Parathyroid adenoma (tissue), 2 donors: Measurements from ENCODE around the gene CPLX3.

ENCODE experiments used
- H2AFZ ChIP-seq: fragments of 300-600 bp; sonication (generic); one replicate; pipeline ENCODE4 v1.7.0; 2017; ENCODE audit warnings: antibody characterized with exemption, mild to moderate bottlenecking
- H3K27ac ChIP-seq: fragments of 300-600 bp; sonication (generic); one replicate; pipeline ENCODE4 v1.7.0; 2017
- H3K27me3 ChIP-seq: fragments of 300-600 bp; sonication (generic); one replicate; pipeline ENCODE4 v1.7.0; 2017; ENCODE audit warnings: low read length; ENCODE audit not compliant: control insufficient read depth, insufficient read depth
- H3K36me3 ChIP-seq: fragments of 300-600 bp; sonication (generic); one replicate; pipeline ENCODE4 v1.7.0; 2017; ENCODE audit warnings: low read length; ENCODE audit not compliant: control insufficient read depth, insufficient read depth
- H3K4me1 ChIP-seq: fragments of 300-600 bp; sonication (generic); one replicate; pipeline ENCODE4 v1.7.0; 2017; ENCODE audit warnings: control low read depth
- H3K4me2 ChIP-seq: fragments of 300-600 bp; sonication (generic); one replicate; pipeline ENCODE4 v1.7.0; 2017; ENCODE audit warnings: low read length
- H3K4me3 ChIP-seq: fragments of 300-600 bp; sonication (generic); one replicate; pipeline ENCODE4 v1.7.0; 2017; ENCODE audit warnings: low read depth, low read length
- H3K79me2 ChIP-seq: fragments of 300-600 bp; sonication (generic); one replicate; pipeline ENCODE4 v1.7.0; 2017; ENCODE audit warnings: control low read depth
- H3K9ac ChIP-seq: fragments of 300-600 bp; sonication (generic); one replicate; pipeline ENCODE4 v1.7.0; 2017; ENCODE audit warnings: mild to moderate bottlenecking
- H3K9me3 ChIP-seq: fragments of 300-600 bp; sonication (generic); one replicate; pipeline ENCODE4 v1.7.0; 2017; ENCODE audit warnings: low read length; ENCODE audit not compliant: control insufficient read depth
- TF ChIP-seq, protein P1 (sequence below): fragments of 300-600 bp; sonication (generic); IDR thresholded peaks from one replicate; pipeline ENCODE4 v1.7.0; 2017; ENCODE audit warnings: antibody characterized with exemption, mild to moderate bottlenecking
- donor health status: primary hyperparathyroidism.

CPLX3 gene

DNA sequence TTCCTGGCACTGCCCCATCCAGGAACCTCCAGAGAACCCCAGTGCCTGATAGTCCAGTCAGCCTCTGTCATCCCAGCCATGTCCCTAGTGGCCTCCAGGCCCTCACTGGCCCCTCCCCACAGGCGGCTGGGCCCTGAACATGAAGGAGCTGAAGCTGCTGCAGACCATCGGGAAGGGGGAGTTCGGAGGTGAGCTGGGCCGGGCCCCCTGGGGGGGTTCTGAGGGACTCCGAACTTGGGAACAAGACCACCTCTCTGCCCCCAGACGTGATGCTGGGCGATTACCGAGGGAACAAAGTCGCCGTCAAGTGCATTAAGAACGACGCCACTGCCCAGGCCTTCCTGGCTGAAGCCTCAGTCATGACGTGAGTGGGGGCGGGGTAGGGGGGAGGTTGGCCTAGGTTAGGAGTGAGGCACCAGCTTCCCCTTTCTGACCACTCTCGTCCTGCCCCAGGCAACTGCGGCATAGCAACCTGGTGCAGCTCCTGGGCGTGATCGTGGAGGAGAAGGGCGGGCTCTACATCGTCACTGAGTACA is 25.8 kb upstream of the CPLX3 start:
- Histone ChIP-seq H3K27ac (no peak overlapping the region), H3K4me3 (no peak overlapping the region), H3K9ac (no peak overlapping the region), H3K4me1 (no peaks in the 10 kb centered on the region), H3K4me2 (no peak overlapping the region), H3K27me3 (no peaks in the 10 kb centered on the region), H3K79me2 (no peaks in the 10 kb centered on the region), H3K36me3 (no peaks in the 10 kb centered on the region), H2AFZ (no peak overlapping the region), H3K9me3 (no peaks in the 10 kb centered on the region)
- TF ChIP-seq, protein P1, sequence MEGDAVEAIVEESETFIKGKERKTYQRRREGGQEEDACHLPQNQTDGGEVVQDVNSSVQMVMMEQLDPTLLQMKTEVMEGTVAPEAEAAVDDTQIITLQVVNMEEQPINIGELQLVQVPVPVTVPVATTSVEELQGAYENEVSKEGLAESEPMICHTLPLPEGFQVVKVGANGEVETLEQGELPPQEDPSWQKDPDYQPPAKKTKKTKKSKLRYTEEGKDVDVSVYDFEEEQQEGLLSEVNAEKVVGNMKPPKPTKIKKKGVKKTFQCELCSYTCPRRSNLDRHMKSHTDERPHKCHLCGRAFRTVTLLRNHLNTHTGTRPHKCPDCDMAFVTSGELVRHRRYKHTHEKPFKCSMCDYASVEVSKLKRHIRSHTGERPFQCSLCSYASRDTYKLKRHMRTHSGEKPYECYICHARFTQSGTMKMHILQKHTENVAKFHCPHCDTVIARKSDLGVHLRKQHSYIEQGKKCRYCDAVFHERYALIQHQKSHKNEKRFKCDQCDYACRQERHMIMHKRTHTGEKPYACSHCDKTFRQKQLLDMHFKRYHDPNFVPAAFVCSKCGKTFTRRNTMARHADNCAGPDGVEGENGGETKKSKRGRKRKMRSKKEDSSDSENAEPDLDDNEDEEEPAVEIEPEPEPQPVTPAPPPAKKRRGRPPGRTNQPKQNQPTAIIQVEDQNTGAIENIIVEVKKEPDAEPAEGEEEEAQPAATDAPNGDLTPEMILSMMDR, result no peak

DNA sequence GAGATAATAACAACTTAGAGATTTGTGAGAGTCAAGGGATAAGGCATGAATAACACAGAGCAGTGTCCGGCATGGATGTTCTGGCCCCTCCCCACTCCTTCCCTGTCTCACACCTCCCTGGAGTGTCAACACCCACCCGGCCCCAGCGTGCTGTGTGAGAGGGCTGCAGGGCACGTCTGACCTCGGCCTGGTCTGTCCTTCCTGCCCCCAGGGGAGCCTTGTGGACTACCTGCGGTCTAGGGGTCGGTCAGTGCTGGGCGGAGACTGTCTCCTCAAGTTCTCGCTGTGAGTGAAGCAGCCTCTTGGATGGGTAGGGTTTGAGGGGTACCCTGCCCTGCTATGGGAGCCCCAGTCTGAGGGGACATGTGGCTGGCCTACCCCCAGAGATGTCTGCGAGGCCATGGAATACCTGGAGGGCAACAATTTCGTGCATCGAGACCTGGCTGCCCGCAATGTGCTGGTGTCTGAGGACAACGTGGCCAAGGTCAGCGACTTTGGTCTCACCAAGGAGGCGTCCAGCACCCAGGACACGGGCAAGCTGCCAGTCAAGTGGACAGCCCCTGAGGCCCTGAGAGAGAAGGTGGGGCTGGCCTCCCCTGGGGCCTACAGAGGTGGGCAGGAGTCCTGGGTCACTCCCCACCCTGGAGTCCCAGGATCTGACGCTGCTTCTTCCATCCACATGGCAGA is 25.0 kb upstream of the CPLX3 start:
- no peak overlapping the region for H3K4me3 ChIP-seq
- H3K4me1 ChIP-seq, result no peaks in the 10 kb centered on the region
- H3K4me2 ChIP-seq, result no peak overlapping the region
- no peaks in the 10 kb centered on the region for H3K79me2 ChIP-seq
- H3K9ac ChIP-seq, result no peak overlapping the region
- no peaks in the 10 kb centered on the region for H3K27me3 ChIP-seq
- H3K36me3 ChIP-seq, result no peaks in the 10 kb centered on the region
- H3K9me3 ChIP-seq, result no peaks in the 10 kb centered on the region
- H3K27ac ChIP-seq, result no peak overlapping the region
- TF ChIP-seq, protein P1, result no peak
- no peak overlapping the region for H2AFZ ChIP-seq

DNA sequence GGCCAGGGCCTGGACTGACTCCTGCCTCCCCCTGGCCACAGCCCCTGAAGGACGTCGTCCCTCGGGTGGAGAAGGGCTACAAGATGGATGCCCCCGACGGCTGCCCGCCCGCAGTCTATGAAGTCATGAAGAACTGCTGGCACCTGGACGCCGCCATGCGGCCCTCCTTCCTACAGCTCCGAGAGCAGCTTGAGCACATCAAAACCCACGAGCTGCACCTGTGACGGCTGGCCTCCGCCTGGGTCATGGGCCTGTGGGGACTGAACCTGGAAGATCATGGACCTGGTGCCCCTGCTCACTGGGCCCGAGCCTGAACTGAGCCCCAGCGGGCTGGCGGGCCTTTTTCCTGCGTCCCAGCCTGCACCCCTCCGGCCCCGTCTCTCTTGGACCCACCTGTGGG is 24.1 kb upstream of the CPLX3 start:
- TF ChIP-seq, protein P1, result no peak
- no peak overlapping the region for H3K4me3 ChIP-seq
- no peaks in the 10 kb centered on the region for H3K27me3 ChIP-seq
- no peak overlapping the region for H2AFZ ChIP-seq
- no peaks in the 10 kb centered on the region for H3K36me3 ChIP-seq
- H3K4me1 ChIP-seq, result no peaks in the 10 kb centered on the region
- no peaks in the 10 kb centered on the region for H3K9me3 ChIP-seq
- no peak overlapping the region for H3K9ac ChIP-seq
- H3K79me2 ChIP-seq, result no peaks in the 10 kb centered on the region
- H3K27ac ChIP-seq, result no peak overlapping the region
- no peak overlapping the region for H3K4me2 ChIP-seq

DNA sequence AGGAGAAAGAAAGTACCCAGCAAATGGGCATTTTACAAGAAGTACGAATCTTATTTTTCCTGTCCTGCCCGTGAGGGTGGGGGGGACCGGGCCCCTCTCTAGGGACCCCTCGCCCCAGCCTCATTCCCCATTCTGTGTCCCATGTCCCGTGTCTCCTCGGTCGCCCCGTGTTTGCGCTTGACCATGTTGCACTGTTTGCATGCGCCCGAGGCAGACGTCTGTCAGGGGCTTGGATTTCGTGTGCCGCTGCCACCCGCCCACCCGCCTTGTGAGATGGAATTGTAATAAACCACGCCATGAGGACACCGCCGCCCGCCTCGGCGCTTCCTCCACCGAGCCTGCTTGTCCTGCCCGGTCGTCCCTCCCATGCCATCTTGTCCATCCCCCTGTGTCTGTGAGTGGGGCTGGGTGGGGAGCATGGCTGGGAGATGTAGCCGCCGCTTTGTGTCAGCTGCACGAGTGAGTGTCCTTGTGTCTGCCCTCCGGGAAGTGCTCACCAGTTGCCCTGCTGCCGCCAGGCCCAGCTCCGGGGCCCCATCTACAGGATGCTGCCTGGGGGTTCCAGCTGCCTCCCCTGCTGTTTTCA is 23.5 kb upstream of the CPLX3 start:
- TF ChIP-seq, protein P1, result no peak
- H3K79me2 ChIP-seq, result no peaks in the 10 kb centered on the region
- no peak overlapping the region for H3K4me3 ChIP-seq
- no peaks in the 10 kb centered on the region for H3K4me1 ChIP-seq
- H3K27me3 ChIP-seq, result no peaks in the 10 kb centered on the region
- no peak overlapping the region for H3K9ac ChIP-seq
- no peak overlapping the region for H3K27ac ChIP-seq
- no peaks in the 10 kb centered on the region for H3K9me3 ChIP-seq
- H3K4me2 ChIP-seq, result no peak overlapping the region
- H2AFZ ChIP-seq, result no peak overlapping the region
- no peaks in the 10 kb centered on the region for H3K36me3 ChIP-seq
